HTR-8/SVneo (cell line): Measurements from ENCODE around the gene USP3.

Experiments
- DNase-seq: peaks from one replicate; pipeline ENCODE4 v3.0.0; 2011; ENCODE audit warnings: low spot score, mixed read lengths; ENCODE audit not compliant: insufficient read length
- FAIRE-seq: peaks from 2 replicates; lab custom pipeline; 2011; peaks lifted over from hg19 to GRCh38; lab: Jason Lieb, UNC

USP3 gene

GRCh38 chr15:63504247-63504978 lies at the start of gene USP3:
Gene USP3 (plus strand): TSS chr15:63504593. CDS start chr15:63504740, 147 bp downstream.
- peak; percentile 75 for DNase-seq
- FAIRE-seq, result no peak

- FAIRE-seq (no peak), DNase-seq (no peak)
Measured at GRCh38 chr15:63456258-63456657, 48.1 kb upstream of the USP3 start.

- FAIRE-seq, result no peak
- DNase-seq, result no peak
Measured at GRCh38 chr15:63457379-63457778, 47.0 kb upstream of the USP3 start.

- DNase-seq, result no peak
- no peak for FAIRE-seq
Measured at GRCh38 chr15:63458026-63458425, 46.4 kb upstream of the USP3 start.

GRCh38 chr15:63458794-63459395 lies 45.5 kb upstream of the USP3 start:
- DNase-seq (no peak), FAIRE-seq (no peak)

- FAIRE-seq (no peak), DNase-seq (no peak)
Measured at GRCh38 chr15:63460210-63461155, 43.9 kb upstream of the USP3 start.

GRCh38 chr15:63461230-63461985 lies 43.0 kb upstream of the USP3 start:
- FAIRE-seq (no peak), DNase-seq (no peak)

- no peak for DNase-seq
Measured at GRCh38 chr15:63462088-63462487, 42.3 kb upstream of the USP3 start.

GRCh38 chr15:63463036-63463435 lies 41.4 kb upstream of the USP3 start:
- DNase-seq (no peak), FAIRE-seq (no peak)

More at GRCh38 chr15:63462088-63462487, 42.3 kb upstream of the USP3 start:
- no peak for FAIRE-seq

GRCh38 chr15:63463793-63464192 lies 40.6 kb upstream of the USP3 start:
- no peak for FAIRE-seq
- DNase-seq, result no peak

GRCh38 chr15:63465104-63465503 lies 39.3 kb upstream of the USP3 start:
- no peak for FAIRE-seq
- DNase-seq, result no peak

- peak; percentile 69 for DNase-seq
- peak; percentile 48 for FAIRE-seq
Measured at GRCh38 chr15:63466378-63467192, 37.8 kb upstream of the USP3 start.

- no peak for FAIRE-seq
- DNase-seq, result no peak
Measured at GRCh38 chr15:63469190-63469589, 35.2 kb upstream of the USP3 start.

- DNase-seq (no peak), FAIRE-seq (no peak)
Measured at GRCh38 chr15:63469984-63470383, 34.4 kb upstream of the USP3 start.

- FAIRE-seq (no peak), DNase-seq (no peak)
Measured at GRCh38 chr15:63473007-63473748, 31.2 kb upstream of the USP3 start.

- no peak for FAIRE-seq
- no peak for DNase-seq
Measured at GRCh38 chr15:63473749-63473998, 30.7 kb upstream of the USP3 start.

GRCh38 chr15:63473999-63474809 lies 30.2 kb upstream of the USP3 start:
- FAIRE-seq (no peak), DNase-seq (no peak)

- no peak for FAIRE-seq
- DNase-seq, result no peak
Measured at GRCh38 chr15:63474810-63475316, 29.5 kb upstream of the USP3 start.
